Esophagus (tissue), 2 donors: ENCODE data around the gene AJAP1. TPM values are rescaled to one million over a fixed set of nuclear protein-coding genes. Genes with fewer than 3 reads are reported as not detected.
A peak's percentile ranks its signal among the peaks of the same experiment; 100 is the strongest.

Experiments
- H3K27ac ChIP-seq, 2 donors: one replicate each; pipeline ENCODE4 v1.5.1; 2013; ENCODE audit warnings: low read depth in 2 of 2, mild to moderate bottlenecking in 2 of 2, inconsistent platforms in 1 of 2, low read length in 1 of 2, moderate library complexity in 1 of 2
- H3K27me3 ChIP-seq, 2 donors: one replicate each; pipeline ENCODE4 v1.6.1; 2013; ENCODE audit warnings: low read length in 2 of 2, control low read depth in 1 of 2, mild to moderate bottlenecking in 1 of 2; ENCODE audit not compliant: insufficient read depth in 2 of 2, control insufficient read depth in 1 of 2
- H3K36me3 ChIP-seq, 2 donors: one replicate each; pipeline ENCODE4 v1.6.1; 2013; ENCODE audit warnings: low read length in 1 of 2; ENCODE audit not compliant: control insufficient read depth in 2 of 2, insufficient read depth in 2 of 2
- H3K4me1 ChIP-seq, 2 donors: one replicate each; pipeline ENCODE4 v1.6.1; 2013; ENCODE audit warnings: low read length in 1 of 2; ENCODE audit not compliant: control insufficient read depth in 2 of 2, insufficient read depth in 2 of 2
- H3K4me3 ChIP-seq, 2 donors: one replicate each; pipeline ENCODE4 v1.5.1; 2013; ENCODE audit warnings: low read length in 2 of 2, mild to moderate bottlenecking in 2 of 2, low read depth in 1 of 2, moderate library complexity in 1 of 2
- H3K9me3 ChIP-seq, 2 donors: one replicate each; pipeline ENCODE4 v1.6.1; 2013; ENCODE audit warnings: mild to moderate bottlenecking in 2 of 2, low read depth in 1 of 2, low read length in 1 of 2, moderate library complexity in 1 of 2; ENCODE audit not compliant: control insufficient read depth in 2 of 2, insufficient read depth in 1 of 2
- WGBS, 2 donors: extraction: QIAGEN DNeasy Blood & Tissue Kit; methylation state at CpG; one replicate each; pipeline ENCODE4 v1.1.7; 2013; 5-methylcytosine and 5-hydroxymethylcytosine counted together
- polyA plus RNA-seq, 2 donors: library from polyadenylated mRNA; stranded (reverse); fragments of 200-250 nt; gene quantifications; one replicate each; pipeline ENCODE4 v1.2.3, GENCODE V29; 2013
- donor health status: healthy with polysubstance abuse.
- donor health status: Bipolar disorder and iron deficiency.

The AJAP1 gene
- polyA plus RNA-seq, 2 donors = 0.10 to 0.12 TPM

DNA sequence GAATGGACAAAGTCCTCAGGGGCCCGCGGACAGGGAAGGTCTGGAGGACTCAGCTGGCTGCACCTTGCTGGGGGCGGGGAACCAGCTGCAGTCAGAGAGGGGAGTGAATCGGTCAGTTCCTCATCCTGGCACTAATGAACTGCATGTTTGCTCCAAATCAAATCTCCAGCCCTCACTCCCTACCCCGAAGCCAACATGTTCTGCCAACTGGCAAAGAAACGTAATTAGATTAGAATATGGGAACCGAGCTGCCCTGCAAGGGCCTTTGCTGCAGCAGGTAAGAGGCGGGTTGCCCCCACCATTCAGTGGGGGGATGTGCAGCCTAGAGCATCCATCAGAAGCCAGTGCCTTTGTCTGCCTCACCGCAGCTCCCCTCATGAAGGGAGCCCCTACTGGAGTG is 121.1 kb downstream of the AJAP1 start:
- WGBS, 2 donors = 61 to 69% methylated on average over 9 of the region's 9 CpGs
- no peaks in the 10 kb centered on the region for H3K9me3 ChIP-seq
- H3K4me1 ChIP-seq = no peaks in the 10 kb centered on the region
- H3K27me3 ChIP-seq = no peaks in the 10 kb centered on the region
- no peaks in the 10 kb centered on the region for H3K36me3 ChIP-seq
- H3K27ac ChIP-seq = no peak overlapping the region
- H3K4me3 ChIP-seq = no peak overlapping the region

GRCh38 chr1:4778056-4778455 is 123.6 kb downstream of the AJAP1 start:
- Histone ChIP-seq H3K27ac (no peak overlapping the region), H3K36me3 (no peaks in the 10 kb centered on the region), H3K9me3 (no peaks in the 10 kb centered on the region), H3K4me1 (no peaks in the 10 kb centered on the region), H3K27me3 (no peaks in the 10 kb centered on the region), H3K4me3 (no peak overlapping the region)
- WGBS, 2 donors = 32 to 41% methylated on average over 7 of the region's 7 CpGs

- Histone ChIP-seq H3K27me3 (no peaks in the 10 kb centered on the region), H3K9me3 (no peaks in the 10 kb centered on the region), H3K27ac (no peak overlapping the region), H3K4me3 (no peak overlapping the region), H3K36me3 (no peaks in the 10 kb centered on the region), H3K4me1 (peaks cover 0 to 9% of the 10 kb centered on the region in 2 donors)
- WGBS, 2 donors = 91% methylated on average over 14 of the region's 14 CpGs
Measured at GRCh38 chr1:4781646-4782045, 127.2 kb downstream of the AJAP1 start.

DNA sequence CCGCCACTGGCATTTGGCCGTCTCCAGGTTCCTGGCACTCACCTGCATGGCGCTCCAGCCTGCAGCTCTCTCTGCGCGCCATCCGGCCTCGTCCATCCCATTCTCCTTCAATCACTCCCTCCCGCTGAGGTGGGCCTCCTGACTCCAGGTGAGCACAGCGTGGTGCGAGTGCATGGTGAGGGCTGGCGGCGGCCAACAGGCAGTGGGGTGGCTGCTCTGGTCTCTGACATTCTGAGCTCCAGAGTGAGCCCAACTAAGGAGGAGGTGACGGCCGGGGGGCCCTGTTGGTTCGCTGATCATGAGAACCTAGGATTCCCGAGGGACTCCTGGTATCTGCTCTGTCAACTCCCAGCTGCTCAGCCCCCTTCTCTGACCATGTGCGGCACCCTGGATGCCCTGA is 130.4 kb downstream of the AJAP1 start:
- Histone ChIP-seq H3K9me3 (no peaks in the 10 kb centered on the region), H3K27me3 (no peaks in the 10 kb centered on the region), H3K36me3 (no peaks in the 10 kb centered on the region), H3K4me1 (peaks cover 0 to 9% of the 10 kb centered on the region in 2 donors), H3K4me3 (peak overlapping the region in 1 of 2 donors; percentile 5), H3K27ac (no peak overlapping the region)
- WGBS, 2 donors = 54 to 70% methylated on average over 17 of the region's 17 CpGs

- Histone ChIP-seq H3K4me1 (peaks cover 0 to 9% of the 10 kb centered on the region in 2 donors), H3K27me3 (no peaks in the 10 kb centered on the region), H3K36me3 (no peaks in the 10 kb centered on the region), H3K27ac (no peak overlapping the region), H3K9me3 (no peaks in the 10 kb centered on the region), H3K4me3 (no peak overlapping the region)
- WGBS, 2 donors = 82 to 84% methylated on average over 8 of the region's 8 CpGs
Measured at GRCh38 chr1:4786055-4786454, 131.6 kb downstream of the AJAP1 start.

DNA sequence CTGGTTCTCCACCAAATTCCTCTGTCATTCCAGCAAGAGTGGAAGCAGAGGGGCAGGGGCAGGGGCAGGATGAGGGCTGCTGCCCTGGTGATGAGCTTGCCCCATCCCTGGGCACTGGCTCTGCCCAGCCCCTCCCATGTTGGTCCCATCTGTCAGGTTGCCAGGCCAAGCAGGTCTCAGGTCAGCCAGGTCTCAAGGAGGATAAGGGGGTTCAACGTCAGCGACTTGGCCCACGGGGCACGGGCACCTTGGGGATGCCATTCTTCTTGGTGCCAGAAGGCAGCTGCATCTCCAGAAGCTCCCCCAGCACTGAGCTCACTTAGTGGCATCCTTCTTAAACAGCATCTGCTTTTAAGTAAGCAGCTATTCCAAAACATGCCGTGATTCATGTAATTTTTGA is 133.1 kb downstream of the AJAP1 start:
- no peak overlapping the region for H3K27ac ChIP-seq
- peaks cover 0 to 9% of the 10 kb centered on the region in 2 donors for H3K4me1 ChIP-seq
- H3K9me3 ChIP-seq = no peaks in the 10 kb centered on the region
- no peaks in the 10 kb centered on the region for H3K36me3 ChIP-seq
- 76 to 77% methylated on average over 5 of the region's 5 CpGs for WGBS, 2 donors
- H3K27me3 ChIP-seq = no peaks in the 10 kb centered on the region
- no peak overlapping the region for H3K4me3 ChIP-seq

DNA sequence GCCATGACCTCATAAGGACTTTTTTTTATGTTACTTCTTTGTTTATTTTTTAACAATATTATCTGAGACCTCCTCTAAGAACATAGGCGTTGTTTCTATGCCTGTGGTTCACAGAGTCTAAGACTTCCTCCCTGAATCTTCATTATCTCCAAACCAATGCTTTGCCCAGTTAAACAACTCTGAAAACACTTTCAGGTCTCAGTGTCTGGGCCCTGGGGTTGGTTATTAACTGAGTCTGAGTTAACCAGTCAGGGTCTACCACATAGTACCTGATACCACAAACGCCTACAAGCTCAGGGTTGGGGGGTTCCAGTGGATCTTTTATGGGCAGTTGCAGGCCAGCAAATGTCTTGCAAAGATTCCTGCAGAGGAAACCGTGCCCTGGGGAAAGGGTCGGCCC is 138.2 kb downstream of the AJAP1 start:
- H3K4me1 ChIP-seq = no peaks in the 10 kb centered on the region
- no peaks in the 10 kb centered on the region for H3K27me3 ChIP-seq
- H3K36me3 ChIP-seq = no peaks in the 10 kb centered on the region
- H3K4me3 ChIP-seq = no peak overlapping the region
- H3K9me3 ChIP-seq = no peaks in the 10 kb centered on the region
- 52 to 65% methylated on average over 4 of the region's 4 CpGs for WGBS, 2 donors
- no peak overlapping the region for H3K27ac ChIP-seq

- Histone ChIP-seq H3K9me3 (no peaks in the 10 kb centered on the region), H3K4me3 (no peak overlapping the region), H3K36me3 (no peaks in the 10 kb centered on the region), H3K27ac (no peak overlapping the region), H3K27me3 (no peaks in the 10 kb centered on the region), H3K4me1 (no peaks in the 10 kb centered on the region)
- WGBS, 2 donors = 80 to 84% methylated on average over 6 of the region's 6 CpGs
Measured at GRCh38 chr1:4794020-4794780, 139.8 kb downstream of the AJAP1 start.

- Histone ChIP-seq H3K27ac (no peak overlapping the region), H3K27me3 (no peaks in the 10 kb centered on the region)
- 63 to 72% methylated on average over 11 of the region's 11 CpGs for WGBS, 2 donors
Measured at GRCh38 chr1:4796161-4797015, 142.0 kb downstream of the AJAP1 start.

More at GRCh38 chr1:4796161-4797015, 142.0 kb downstream of the AJAP1 start:
- H3K4me1 ChIP-seq = no peaks in the 10 kb centered on the region
- no peaks in the 10 kb centered on the region for H3K9me3 ChIP-seq
- no peak overlapping the region for H3K4me3 ChIP-seq
- no peaks in the 10 kb centered on the region for H3K36me3 ChIP-seq
